Activated CD4-positive, CD25-positive, alpha-beta regulatory T cell treated with anti-CD3 and anti-CD28 coated beads, Interleukin-2, amount 50 U/mL, for 24 hours (primary cell): ENCODE data around the gene ARHGEF10L.
A peak's percentile ranks its signal among the peaks of the same experiment; 100 is the strongest.
"Not testable (repeated sequence)": the region's sequence is repeated elsewhere in the genome, so short reads cannot be mapped to it uniquely, and the experiment has no call there.

Experiments used
- ATAC-seq, 2 donors: fragments of 150-1000 bp; cut with Tn5 transposase; one replicate each; pipeline ENCODE4 v1.10.0; 2021; ENCODE audit warnings: mild to moderate bottlenecking in 1 of 2, moderate library complexity in 1 of 2

ARHGEF10L gene, protein sequence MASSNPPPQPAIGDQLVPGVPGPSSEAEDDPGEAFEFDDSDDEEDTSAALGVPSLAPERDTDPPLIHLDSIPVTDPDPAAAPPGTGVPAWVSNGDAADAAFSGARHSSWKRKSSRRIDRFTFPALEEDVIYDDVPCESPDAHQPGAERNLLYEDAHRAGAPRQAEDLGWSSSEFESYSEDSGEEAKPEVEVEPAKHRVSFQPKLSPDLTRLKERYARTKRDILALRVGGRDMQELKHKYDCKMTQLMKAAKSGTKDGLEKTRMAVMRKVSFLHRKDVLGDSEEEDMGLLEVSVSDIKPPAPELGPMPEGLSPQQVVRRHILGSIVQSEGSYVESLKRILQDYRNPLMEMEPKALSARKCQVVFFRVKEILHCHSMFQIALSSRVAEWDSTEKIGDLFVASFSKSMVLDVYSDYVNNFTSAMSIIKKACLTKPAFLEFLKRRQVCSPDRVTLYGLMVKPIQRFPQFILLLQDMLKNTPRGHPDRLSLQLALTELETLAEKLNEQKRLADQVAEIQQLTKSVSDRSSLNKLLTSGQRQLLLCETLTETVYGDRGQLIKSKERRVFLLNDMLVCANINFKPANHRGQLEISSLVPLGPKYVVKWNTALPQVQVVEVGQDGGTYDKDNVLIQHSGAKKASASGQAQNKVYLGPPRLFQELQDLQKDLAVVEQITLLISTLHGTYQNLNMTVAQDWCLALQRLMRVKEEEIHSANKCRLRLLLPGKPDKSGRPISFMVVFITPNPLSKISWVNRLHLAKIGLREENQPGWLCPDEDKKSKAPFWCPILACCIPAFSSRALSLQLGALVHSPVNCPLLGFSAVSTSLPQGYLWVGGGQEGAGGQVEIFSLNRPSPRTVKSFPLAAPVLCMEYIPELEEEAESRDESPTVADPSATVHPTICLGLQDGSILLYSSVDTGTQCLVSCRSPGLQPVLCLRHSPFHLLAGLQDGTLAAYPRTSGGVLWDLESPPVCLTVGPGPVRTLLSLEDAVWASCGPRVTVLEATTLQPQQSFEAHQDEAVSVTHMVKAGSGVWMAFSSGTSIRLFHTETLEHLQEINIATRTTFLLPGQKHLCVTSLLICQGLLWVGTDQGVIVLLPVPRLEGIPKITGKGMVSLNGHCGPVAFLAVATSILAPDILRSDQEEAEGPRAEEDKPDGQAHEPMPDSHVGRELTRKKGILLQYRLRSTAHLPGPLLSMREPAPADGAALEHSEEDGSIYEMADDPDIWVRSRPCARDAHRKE (N-terminal part only)

DNA sequence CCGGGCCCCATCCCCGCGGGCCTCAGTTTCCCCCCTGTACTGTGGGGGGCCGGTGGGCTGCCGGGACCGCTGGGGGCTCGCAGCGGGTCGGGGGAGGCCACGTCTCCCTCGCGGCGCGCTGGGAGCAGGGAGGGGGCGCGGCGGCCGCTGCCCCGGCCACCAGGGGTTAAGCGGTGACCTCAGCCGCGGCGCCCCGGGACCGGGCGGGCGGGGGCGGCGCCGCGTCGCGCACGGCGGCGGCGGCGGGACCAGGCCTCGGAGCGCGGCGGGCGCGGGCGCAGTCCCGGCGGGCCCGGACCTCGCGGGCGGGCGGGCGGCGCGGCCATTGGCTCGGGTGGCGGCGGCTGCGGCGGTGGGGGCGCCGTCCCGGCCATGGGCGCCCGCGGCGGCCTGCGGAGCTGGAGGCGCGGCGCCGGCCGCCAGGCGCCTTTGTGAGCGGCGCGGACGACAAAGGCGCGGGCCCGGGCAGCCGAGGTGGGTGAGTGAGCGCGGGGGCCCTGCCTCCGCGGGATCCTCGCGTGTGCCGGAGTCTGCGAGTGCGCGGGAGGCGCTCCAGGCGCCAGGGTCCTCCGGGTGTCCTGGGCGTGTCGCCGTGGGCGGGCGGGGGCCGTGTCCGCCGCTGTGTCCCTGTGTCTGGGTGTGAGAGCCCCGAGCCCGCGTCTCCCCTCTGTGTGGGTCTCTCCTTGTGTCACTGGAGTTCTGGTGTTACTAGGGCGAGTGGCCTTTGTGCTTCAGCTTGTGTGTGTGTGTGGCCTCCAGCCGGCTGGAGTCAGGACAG lies at the start of gene ARHGEF10L:
TSS of gene ARHGEF10L (plus strand) at position 222 of the 778 bp plus-strand sequence. CDS start 40,898 bp downstream, outside the sequence.
- ATAC-seq = no peak

DNA sequence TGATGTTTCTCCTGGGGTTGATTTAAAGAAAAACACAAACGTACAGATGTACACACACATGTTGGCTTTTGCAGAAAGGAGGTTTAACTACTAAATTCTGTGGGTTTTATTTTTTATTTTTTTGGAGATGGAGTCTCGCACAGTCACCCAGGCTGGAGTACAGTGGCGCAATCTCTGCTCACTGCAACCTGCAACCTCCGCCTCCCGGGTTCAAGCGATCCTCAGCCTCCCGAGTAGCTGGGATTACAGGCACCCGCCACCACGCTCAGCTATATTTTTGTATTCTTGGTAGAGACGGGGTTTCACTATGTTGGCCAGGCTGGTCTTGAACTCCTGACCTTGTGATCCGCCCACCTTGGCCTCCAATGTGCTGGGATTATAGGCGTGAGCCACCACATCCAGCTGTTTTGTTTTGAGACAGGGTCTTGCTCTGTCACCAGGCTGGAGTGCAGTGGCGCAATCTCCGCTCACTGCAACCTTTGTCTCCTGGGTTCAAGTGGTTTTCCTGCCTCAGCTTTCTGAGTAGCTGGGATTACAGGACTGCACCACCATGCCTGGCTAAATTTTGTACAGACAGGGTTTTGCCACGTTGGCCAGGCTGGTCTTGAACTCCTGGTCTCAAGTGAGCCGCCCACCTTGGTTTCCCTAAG lies 49.6 kb upstream of the ARHGEF10L start:
- ATAC-seq = not testable (repeated sequence)

DNA sequence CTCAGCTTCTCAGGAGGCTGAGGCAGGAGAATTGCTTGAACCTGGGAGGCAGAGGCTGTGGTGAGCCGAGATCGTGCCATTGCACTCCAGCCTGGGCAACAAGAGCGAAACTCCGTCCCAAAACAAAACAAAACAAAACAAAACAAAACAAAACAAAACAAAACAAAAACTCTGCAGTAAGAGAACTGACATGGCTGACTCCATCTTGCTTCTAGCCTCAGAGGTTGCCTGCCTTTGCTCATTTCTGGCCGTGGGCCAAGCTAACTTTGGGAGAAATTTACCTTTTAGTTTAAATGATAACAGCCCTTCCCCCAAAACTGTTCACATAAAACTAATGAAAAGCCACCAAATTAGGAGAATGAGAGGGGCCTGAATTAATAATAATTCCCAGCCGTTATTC lies 48.8 kb upstream of the ARHGEF10L start:
- not testable (repeated sequence) for ATAC-seq

DNA sequence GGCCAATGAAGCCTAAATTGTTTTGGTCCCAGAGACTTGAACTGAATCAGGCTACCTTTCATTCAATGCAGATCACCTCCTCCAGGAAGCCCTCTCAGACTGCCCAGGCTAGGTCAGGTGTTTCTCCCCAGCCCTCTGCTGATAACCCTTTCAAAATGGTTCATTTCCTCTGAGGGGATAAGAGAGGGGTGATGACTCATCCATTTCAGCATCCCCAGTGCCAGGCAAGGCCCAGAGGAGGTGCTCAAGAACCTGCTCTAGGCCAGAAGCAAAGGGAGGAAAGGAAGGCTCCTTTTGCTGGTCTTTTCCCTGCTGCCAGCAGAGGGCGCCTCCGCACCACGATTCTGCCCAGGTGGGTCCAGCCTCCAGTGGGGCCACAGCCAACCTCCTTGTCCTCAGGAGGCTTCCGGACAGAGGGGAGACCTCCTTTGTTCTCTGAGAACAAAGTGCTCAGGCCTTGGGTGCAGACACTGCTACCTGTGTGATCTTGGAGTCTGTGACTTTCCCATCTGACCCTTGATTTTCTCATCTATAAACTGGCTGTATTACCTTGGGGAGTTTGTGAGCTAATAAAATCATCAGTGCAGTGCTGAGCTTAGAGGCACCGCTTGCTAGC lies 45.3 kb upstream of the ARHGEF10L start:
- peak; percentile 64 to 75 for ATAC-seq

DNA sequence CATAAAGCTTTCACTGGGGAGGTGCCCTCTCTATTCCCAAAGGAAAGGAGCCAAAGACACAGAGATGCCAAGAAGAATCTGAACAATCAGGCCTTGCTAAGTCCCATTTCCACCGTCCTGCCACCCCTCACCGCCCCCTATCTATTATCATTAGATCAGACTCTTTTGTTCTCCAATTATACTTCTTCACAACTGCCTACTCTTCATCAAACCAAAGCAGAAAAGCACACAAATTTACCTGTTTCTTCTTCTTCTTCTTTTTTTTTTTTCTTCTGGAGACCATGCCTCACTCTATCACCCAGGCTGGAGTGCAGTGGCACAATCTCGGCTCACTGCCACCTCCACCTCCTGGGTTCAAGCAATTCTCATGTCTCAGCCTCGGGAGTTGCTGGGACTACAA lies 43.1 kb upstream of the ARHGEF10L start:
- ATAC-seq = no peak

DNA sequence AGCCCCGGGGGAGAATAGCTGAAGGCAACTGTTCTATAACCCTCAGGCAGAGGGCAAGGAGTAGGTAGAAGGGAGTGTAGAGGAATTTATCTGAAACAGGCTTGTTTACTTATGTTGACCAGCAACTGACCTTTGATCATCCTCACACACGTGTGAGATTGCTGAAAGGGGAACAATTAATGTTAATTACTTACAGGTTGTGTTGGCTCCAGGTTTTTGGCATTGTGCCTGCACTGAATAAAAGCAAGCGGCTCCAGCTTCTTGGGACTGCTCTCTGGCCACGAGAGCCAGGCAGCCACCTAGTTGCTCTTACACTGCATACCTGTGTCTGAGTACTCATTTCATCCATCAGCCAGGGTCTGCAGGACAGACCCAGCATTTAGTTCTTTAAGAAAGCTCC lies 41.3 kb upstream of the ARHGEF10L start:
- no peak for ATAC-seq

DNA sequence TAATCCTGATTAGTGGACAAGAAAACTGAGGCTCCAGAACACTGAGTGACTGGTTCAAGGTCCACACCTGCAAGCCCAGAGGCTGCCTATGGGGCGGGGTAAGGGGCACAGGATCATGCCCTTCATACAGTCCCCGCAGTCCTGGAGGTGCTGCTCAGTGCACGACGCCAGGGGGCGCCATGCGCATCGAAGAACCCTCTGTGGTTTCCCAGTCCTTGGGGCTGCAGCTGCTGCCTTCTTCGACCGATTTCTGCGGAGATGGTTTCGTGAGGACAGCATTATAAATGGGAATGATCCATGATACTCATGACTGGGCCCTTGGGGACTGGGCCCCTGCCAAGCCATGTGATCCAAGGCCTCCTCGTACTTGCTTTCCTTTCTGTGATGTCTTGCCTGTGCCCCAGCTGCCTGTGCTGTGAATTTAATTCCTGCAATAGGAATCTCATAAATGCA lies 37.1 kb upstream of the ARHGEF10L start:
- peak in 1 of 2 donors; percentile 38 for ATAC-seq

DNA sequence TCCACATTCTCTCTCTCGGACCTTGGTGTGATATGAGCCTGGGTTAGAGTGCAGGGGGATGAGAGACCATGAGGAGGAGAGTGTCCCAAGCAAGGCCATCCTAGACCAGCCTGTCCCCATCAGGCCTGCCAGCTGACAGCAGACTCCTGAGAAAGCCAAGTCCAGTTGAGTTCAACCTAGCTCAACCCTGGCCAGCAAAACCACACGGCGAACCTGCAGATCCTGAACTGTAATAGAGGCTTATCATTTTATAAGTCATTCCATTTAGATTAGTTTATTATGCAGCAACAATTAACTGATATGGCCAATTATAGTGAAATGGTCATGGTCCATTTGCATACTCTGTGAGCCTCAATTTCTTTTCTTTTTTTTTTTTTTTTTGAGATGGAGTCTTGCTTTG lies 36.4 kb upstream of the ARHGEF10L start:
- ATAC-seq = no peak

DNA sequence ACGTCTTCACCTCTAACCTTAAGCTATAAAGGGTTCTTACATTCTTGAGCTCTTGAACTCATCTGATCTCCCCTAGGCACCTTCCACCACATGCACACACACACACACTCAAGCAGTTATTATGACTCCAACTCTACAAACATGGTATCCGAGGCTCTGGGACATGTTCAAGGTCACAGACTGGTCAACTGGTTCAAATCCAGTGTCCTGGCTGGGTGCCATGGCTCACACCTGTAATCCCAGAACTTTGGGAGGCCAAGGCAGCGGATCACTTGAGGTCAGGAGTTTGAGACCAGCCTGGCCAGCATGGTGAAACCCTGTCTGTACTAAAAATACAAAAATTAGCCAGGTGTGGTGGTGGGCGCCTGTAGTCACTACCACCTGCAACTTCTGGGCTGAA lies 32.3 kb upstream of the ARHGEF10L start:
- not testable (repeated sequence) for ATAC-seq

DNA sequence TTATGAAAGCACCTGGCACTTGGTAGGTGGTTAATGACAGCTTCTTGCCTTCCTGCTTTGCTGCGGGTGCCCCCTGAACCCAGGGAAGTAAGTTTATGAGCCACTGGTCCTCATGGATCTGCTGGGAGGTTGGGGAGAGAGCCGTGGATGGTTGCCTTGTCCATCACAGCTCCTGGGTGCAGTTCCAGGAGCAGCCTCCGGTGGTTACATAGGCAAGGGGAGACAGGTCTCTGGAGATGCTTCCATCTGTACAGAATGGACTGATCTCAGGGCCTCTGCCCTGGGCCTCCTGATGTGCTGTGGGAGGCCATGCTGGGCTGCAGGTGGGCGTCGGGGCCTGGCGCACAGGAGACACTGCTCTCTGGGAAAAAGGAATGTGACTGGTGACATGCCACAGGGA lies 31.6 kb upstream of the ARHGEF10L start:
- ATAC-seq = no peak

DNA sequence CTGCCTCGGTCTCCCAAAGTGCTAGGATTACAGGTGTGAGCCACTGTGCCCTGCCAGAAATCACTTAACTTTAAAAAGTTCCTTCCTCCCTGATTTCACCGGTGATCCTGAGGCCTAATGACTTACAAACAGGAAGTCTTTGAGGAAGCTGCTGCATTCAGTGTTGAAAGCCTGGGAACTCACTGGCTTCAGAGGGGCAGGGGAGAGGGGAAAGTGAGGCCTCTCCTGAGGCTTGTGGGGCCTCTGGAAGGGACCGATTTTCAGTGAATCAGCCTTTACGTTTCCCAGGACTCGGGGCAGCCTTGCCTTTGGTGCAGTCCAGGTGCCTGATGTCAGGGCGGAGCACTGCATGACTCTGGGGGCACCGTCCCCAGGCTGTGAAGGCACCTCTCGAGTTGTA lies 30.1 kb upstream of the ARHGEF10L start:
- ATAC-seq = no peak

DNA sequence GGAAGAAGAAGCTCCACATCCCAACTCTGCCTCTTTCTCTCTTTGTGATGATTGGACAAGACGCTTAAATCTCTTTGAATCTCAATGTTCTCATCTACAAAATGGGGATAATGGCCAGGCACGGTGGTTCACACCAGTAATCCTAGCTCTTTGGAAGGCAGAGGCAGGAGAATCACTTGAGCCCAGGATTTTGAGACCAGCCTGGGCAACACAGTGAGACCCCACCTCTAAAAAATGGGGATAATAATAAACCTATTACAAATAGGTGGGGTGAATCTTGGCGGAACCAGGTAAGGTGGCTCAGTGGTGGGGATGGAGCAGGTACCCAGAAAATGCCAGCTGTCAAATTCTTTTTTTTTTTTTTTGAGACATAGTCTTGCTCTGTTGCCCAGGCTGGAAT lies 29.4 kb upstream of the ARHGEF10L start:
- no peak for ATAC-seq

DNA sequence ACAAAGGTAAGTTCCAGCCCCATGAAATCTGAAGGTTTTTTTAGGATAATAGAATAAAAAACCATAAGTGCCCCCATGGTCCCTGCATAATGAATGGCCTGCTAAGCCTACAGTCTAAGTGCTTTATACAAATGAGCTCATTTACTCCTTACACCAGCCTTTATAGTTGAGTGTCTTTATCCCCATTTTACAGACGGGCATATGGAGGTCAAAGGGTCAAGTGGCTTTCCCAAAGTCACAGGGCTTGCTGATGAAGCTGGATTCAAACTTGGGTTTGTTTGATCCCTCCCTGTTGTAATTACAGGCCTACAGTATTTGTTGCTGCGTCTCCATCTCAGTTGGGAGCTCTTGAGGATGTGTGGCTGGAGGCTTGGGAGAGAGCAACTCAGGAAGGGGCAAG lies 28.3 kb upstream of the ARHGEF10L start:
- no peak for ATAC-seq

DNA sequence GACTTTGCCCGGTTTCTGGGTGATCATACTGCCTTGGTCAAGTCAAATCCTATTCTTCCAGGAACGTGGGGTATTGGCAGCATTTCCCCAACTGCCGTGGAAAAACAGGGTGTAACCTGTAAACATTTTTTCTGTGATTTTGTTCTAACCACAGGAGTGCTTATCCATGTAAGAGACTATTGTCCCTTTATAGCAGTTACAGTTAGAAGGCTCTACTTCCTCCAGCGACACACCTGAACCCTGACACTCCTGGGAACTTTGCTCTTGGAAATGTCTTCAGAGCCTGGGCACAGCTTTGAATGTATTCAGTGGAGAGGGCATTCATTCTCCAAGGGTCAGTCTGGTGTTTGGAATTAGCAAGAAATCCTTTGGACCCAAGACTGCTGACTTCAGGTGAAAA lies 26.4 kb upstream of the ARHGEF10L start:
- no peak for ATAC-seq

DNA sequence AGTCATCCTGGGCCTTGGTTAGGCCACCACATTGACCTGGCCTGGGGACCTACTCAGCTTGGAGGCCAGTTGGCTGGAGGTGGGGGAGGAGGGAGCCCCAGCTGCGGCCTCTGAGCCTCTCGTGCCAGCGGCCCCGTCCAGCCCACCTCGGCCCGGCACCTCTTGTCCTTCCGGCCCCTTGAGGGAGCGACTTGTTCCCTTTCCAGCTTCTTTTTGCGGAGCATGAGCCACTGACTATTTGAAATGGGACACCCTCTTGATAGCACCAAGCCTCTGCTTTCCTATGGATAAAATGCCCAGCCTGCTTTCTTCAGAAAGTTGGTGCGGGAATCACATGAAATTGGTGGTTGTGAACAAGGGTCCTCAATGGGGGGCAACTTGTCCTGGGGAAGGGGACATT lies 24.7 kb upstream of the ARHGEF10L start:
- ATAC-seq = no peak

DNA sequence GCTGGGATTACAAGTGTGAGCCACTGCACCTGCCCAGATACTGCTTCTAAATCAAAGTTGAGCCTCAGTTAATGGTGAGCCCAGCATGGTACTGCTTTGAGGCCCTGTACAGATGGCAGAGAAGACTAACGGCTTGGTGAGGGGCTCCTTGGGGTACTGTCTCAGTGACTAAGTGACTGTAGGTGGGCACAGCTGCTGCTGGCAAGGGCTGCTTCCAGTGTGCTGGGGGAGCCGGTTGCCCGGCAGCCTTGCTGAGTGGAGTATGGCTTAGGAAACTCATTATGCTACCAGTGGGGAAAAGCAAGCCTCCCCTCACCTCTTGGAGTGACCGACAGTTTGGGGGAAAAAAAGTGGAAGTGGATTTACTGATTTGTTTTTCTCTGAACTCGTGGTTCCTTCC lies 23.6 kb upstream of the ARHGEF10L start:
- ATAC-seq = no peak

DNA sequence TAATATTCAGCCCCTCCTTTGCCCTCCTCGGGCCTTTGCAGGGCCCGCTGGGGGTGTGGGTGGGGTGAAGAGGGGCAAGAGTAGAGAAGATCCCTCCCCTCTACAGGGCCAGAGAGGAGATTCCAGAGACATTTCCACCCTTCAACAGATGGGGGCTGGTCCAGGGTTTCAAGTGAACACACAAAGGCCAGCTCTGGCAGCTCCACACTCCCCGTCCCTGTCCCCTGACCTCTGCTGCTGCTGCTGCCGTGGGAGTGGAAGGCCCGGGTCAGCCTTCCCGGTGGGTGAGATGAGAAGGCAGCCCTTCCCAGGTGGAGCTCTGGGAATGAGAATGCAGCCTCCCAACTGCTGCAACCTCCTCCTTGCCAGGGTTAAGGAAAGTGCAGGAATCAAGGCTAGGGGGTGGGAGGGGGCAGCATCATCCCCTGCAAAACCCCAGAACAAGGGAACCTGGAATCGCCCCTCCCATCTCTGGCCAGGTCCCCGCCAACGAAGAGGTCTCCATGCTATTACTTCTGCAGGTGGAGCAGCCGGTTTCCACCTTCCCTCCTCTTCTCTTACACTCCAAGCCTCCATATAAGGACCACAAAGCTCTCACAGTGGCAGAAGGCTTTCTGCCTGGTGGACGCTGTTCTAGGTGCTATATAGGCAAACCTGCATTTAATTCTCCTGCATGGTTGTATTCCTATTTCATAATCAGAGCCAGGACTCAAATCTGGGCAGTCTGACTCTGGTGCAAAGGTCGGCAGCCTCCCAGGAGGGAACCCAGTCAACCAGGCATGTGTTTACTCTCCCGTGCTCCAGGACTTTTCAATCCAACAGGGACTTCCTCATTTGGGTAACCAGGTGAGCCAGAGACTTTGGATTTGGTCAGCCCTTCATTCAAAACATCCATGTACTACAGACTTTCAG lies 22.9 kb upstream of the ARHGEF10L start:
- ATAC-seq = no peak

DNA sequence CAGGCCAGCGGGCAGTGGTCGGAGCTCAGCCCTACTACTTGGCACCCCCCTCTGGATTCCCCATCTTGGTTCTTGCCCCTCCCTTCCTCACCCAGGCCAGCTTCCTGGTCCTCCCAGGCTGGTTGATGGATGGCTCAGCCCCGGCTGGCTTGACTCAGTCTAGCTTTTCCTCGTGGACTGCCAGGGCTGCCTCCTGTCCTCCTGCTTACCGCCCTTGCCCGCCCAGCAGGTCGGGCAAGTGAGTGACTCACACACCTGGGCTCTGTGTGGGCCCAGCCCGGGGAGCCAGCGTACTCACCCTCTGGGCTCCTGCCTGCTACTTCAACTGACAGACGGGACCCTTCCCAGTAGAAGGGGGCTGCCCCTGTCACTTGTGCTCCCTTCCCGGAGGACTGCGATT lies 19.5 kb upstream of the ARHGEF10L start:
- no peak for ATAC-seq

DNA sequence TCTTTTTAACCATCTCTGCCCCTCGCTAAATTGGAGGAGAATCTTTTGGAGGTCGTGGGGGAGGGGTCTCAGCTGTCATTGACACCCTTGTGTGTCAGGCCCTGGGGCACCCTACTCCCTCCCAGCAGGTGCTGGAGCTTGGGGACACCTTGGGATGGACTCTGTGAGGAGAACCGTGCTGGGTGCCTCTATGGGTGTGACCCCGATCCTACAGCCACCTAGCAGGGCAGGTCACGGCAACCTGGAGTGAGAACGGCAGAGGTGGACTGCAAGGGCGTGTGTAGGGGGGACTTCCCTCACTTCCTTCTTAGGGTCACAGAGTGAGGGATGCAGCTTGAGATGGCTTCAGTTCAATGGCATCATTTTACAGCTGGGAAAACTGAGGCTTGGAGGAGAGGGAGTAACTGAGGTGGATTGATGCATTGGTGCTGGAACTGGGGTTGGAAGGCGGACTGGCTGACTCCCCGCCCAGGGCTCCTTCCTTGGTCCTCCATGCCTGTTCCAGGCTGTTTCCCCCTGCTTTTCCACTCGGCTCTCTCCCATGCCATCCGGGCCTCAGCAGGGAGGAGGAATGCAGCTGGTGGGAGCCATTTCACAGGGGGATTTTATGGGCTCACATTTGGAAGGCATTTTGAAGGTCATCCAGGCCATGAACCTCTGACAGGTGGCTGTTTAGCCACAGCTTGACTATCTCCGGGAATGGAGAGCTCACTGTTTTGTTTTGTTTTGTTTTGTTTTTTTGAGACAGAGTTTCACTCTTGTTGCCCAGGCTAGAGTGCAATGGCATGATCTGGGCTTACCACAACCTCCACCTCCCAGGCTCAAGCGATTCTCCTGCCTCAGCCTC lies 18.8 kb upstream of the ARHGEF10L start:
- ATAC-seq = no peak
